Neural progenitor cell (in vitro differentiated cells): ENCODE data around the gene HNRNPA0.

Experiments
- EZH2phosphoT487 ChIP-seq: fragments of 200-600 bp; sonication (generic); IDR thresholded peaks from 2 replicates; pipeline ENCODE4 v1.6.1; 2017; ENCODE audit warnings: antibody characterized with exemption
- TF ChIP-seq, protein P1 (sequence below): fragments of 200-600 bp; sonication (generic); IDR thresholded peaks from 2 replicates; pipeline ENCODE4 v1.5.1; 2017; ENCODE audit warnings: antibody characterized with exemption, mild to moderate bottlenecking

DNA sequence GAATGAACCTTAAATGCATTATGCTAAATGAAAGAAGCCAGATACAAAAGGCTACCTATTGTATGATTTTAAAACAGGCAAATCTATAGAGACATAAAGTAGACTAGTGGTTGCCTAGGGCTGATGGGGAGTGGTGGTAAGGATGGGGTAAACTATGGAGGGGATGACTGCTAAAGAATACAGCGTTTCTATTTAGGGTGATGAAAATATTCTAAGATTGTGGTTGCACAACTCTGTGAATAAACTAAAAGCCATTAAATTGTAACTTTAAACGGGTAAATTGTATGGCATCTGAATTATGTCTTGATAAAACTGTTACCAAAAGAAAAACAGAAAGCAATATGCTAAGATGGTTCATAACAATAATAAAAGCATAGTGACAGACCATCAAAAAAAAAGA is 39.7 kb downstream of the HNRNPA0 start:
- TF ChIP-seq, protein P1, sequence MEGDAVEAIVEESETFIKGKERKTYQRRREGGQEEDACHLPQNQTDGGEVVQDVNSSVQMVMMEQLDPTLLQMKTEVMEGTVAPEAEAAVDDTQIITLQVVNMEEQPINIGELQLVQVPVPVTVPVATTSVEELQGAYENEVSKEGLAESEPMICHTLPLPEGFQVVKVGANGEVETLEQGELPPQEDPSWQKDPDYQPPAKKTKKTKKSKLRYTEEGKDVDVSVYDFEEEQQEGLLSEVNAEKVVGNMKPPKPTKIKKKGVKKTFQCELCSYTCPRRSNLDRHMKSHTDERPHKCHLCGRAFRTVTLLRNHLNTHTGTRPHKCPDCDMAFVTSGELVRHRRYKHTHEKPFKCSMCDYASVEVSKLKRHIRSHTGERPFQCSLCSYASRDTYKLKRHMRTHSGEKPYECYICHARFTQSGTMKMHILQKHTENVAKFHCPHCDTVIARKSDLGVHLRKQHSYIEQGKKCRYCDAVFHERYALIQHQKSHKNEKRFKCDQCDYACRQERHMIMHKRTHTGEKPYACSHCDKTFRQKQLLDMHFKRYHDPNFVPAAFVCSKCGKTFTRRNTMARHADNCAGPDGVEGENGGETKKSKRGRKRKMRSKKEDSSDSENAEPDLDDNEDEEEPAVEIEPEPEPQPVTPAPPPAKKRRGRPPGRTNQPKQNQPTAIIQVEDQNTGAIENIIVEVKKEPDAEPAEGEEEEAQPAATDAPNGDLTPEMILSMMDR, result no peak
- TF ChIP-seq EZH2phosphoT487, result no peak
